ENCODE results near the gene TBC1D5. TPM values are rescaled to one million over a fixed set of nuclear protein-coding genes. Genes with fewer than 3 reads are reported as not detected.

Gene TBC1D5
- total RNA-seq, 1 experiment from 2014 or later = 30.4 TPM

DNA sequence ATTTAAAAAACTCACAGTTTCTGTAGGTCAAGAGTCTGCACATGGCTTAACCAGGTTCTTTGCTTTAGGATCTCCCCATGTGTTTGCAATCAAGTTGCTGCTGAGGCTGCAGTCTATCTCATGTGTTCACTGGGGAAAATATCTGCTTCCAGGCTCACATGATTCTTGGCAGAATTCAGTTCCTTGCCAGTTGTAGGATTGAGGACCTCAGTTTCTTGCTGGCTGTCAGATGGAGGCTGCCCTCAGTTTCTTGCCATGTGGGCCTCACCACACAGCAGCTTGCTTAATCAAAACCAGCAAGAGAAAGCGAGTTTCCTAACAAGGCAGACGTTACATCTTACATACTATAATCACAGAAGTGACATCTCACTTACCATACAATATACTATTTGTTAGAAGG is 10.0 kb upstream of the TBC1D5 start:
- CTCF ChIA-PET = no interaction called here
- Histone ChIP-seq H3K27me3 (ENCODE audit: control insufficient read depth, insufficient read depth, low read length) (no peaks in the 10 kb centered on the region), H3K36me3 (ENCODE audit: control insufficient read depth, insufficient read depth, low read length) (no peaks in the 10 kb centered on the region), H3K9me3 (ENCODE audit: control insufficient read depth, insufficient read depth, low read depth, low read length) (no peaks in the 10 kb centered on the region), H3K4me1 (ENCODE audit: control insufficient read depth, insufficient read depth, low read length) (no peaks in the 10 kb centered on the region), H3K27ac (ENCODE audit: low read length) (no peak overlapping the region), H3K4me3 (ENCODE audit: low read depth in 2 of 2, low read length in 2 of 2) (no peak overlapping the region)
- ATAC-seq = no peak
- no peak for DNase-seq (ENCODE audit: low read depth, low spot score)
- no TSS peak for BruUV-seq (replicated peaks)
- TF ChIP-seq REST (IDR thresholded peaks at IDR 0.05; ENCODE audit: insufficient read depth in 1 of 2, low read depth in 2 of 2, low read length in 1 of 2) (no peak), TCF7L2 (IDR thresholded peaks at IDR 0.05; ENCODE audit: low read depth, low read length) (no peak), SIN3A (IDR thresholded peaks at IDR 0.05; ENCODE audit: borderline replicate concordance, insufficient read depth, low read depth, low read length) (no peak)
- in situ Hi-C loops (cut with HindIII; ENCODE audit: low pct_unique_long_range_greater_than_20kb, low sequenced_read_pairs) = no loop called here
- intact Hi-C loops (cut with micrococcal nuclease; ENCODE audit: unreplicated experiment) = no loop called here
- POLR2A ChIA-PET = no interaction called here

DNA sequence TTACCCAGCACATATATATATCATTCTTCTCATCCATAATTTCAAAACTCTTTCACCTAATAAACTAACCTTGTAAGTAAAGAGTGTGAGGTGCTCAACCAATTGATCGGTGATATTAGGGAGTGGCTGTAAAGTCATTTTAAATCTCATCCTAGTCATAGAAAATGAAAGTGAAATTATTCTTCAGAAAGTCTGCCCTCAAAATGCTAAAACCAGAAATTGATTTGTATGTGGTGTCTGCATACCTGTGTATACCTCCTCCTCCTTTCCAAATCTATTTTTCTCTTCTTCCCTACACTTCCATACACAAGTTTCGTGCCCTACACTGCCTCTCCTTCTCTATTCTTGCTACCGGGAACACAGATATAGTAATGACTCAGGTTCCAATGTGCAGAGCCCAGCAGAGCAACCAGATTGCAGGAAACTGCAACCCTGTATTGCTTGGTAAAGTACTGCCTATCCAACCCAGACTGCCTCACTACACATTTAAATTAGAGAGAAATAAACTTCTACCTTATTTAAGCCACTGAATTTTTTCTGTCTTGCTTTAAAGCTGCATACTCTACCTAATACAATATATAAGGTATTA is 7.4 kb upstream of the TBC1D5 start:
- no peaks in the 10 kb centered on the region for H3K36me3 ChIP-seq (ENCODE audit: control insufficient read depth, insufficient read depth, low read length)
- H3K4me3 ChIP-seq (ENCODE audit: low read depth in 2 of 2, low read length in 2 of 2) = no peak overlapping the region
- in situ Hi-C loops (cut with HindIII; ENCODE audit: low pct_unique_long_range_greater_than_20kb, low sequenced_read_pairs) (no loop called here), intact Hi-C loops (cut with micrococcal nuclease; ENCODE audit: unreplicated experiment) (no loop called here)
- H3K27ac ChIP-seq (ENCODE audit: low read length) = no peak overlapping the region
- no peaks in the 10 kb centered on the region for H3K9me3 ChIP-seq (ENCODE audit: control insufficient read depth, insufficient read depth, low read depth, low read length)
- ChIA-PET POLR2A (no interaction called here), CTCF (no interaction called here)
- ATAC-seq = no peak
- H3K27me3 ChIP-seq (ENCODE audit: control insufficient read depth, insufficient read depth, low read length) = no peaks in the 10 kb centered on the region
- no peak for TF ChIP-seq REST (IDR thresholded peaks at IDR 0.05; ENCODE audit: insufficient read depth in 1 of 2, low read depth in 2 of 2, low read length in 1 of 2)
- TF ChIP-seq TCF7L2 (IDR thresholded peaks at IDR 0.05; ENCODE audit: low read depth, low read length) = no peak
- no peak for TF ChIP-seq SIN3A (IDR thresholded peaks at IDR 0.05; ENCODE audit: borderline replicate concordance, insufficient read depth, low read depth, low read length)
- TF ChIP-seq, protein P1, sequence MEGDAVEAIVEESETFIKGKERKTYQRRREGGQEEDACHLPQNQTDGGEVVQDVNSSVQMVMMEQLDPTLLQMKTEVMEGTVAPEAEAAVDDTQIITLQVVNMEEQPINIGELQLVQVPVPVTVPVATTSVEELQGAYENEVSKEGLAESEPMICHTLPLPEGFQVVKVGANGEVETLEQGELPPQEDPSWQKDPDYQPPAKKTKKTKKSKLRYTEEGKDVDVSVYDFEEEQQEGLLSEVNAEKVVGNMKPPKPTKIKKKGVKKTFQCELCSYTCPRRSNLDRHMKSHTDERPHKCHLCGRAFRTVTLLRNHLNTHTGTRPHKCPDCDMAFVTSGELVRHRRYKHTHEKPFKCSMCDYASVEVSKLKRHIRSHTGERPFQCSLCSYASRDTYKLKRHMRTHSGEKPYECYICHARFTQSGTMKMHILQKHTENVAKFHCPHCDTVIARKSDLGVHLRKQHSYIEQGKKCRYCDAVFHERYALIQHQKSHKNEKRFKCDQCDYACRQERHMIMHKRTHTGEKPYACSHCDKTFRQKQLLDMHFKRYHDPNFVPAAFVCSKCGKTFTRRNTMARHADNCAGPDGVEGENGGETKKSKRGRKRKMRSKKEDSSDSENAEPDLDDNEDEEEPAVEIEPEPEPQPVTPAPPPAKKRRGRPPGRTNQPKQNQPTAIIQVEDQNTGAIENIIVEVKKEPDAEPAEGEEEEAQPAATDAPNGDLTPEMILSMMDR (IDR thresholded peaks at IDR 0.05) = no peak
- BruUV-seq (replicated peaks) = no TSS peak
- no peaks in the 10 kb centered on the region for H3K4me1 ChIP-seq (ENCODE audit: control insufficient read depth, insufficient read depth, low read length)
- DNase-seq (ENCODE audit: low read depth, low spot score) = no peak

Measured in Panc1 (cell line).